Lower leg skin (tissue), 3 donors: ENCODE results near the gene ZNF343.

Source experiments
- POLR2A ChIP-seq, 2 donors: fragments of 450-650 bp; IDR thresholded peaks; one replicate each; pipeline ENCODE4 v1.6.1; 2016 to 2017; ENCODE audit warnings: antibody characterized with exemption in 2 of 2, mild to moderate bottlenecking in 1 of 2, moderate library complexity in 1 of 2
- TF ChIP-seq, protein P1 (sequence below), 3 donors: fragments of 450-650 bp; IDR thresholded peaks; one replicate each; pipeline ENCODE4 v1.5.1; 2016; ENCODE audit warnings: antibody characterized with exemption in 3 of 3, mild to moderate bottlenecking in 3 of 3, moderate library complexity in 2 of 3

DNA sequence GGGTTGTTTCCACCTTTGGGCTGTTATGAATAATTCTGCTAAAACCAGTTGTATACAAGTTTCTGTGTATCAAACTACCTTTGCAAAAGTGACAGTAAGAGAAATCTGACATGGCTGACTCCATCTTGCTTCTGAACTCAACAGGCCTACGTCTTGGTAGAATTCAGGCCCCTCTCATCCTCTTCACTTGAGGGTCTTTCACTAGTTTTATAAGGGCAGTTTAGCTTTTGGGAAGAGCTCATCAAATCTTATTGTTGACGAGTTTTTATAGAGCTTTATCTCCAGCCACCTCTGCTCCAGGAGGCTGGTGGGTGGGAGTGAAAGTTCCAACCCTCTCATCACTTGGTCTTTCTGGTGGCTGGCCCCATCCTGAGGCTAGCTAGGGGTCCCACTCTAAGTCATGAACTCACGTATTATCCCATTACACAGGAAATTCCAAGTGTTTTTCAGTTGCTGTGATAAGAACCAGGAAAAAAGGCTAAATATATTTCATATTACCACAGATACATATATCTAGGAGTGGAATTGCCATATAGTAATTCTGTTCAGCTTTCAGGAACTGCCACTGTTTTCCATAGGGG is 49.7 kb downstream of the ZNF343 start:
- TF ChIP-seq, protein P1, sequence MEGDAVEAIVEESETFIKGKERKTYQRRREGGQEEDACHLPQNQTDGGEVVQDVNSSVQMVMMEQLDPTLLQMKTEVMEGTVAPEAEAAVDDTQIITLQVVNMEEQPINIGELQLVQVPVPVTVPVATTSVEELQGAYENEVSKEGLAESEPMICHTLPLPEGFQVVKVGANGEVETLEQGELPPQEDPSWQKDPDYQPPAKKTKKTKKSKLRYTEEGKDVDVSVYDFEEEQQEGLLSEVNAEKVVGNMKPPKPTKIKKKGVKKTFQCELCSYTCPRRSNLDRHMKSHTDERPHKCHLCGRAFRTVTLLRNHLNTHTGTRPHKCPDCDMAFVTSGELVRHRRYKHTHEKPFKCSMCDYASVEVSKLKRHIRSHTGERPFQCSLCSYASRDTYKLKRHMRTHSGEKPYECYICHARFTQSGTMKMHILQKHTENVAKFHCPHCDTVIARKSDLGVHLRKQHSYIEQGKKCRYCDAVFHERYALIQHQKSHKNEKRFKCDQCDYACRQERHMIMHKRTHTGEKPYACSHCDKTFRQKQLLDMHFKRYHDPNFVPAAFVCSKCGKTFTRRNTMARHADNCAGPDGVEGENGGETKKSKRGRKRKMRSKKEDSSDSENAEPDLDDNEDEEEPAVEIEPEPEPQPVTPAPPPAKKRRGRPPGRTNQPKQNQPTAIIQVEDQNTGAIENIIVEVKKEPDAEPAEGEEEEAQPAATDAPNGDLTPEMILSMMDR (IDR thresholded peaks at IDR 0.05), result no peak
- no peak for TF ChIP-seq POLR2A (IDR thresholded peaks at IDR 0.05)
